ENCODE data around the gene NACC1. TPM values are rescaled to one million over a fixed set of nuclear protein-coding genes. Genes with fewer than 3 reads are reported as not detected.

Gene NACC1
- total and polyA plus RNA-seq, 2 of the 13 experiments (the other 11 are each of a cell fraction or from before 2014, with no cell fraction given), result 31.8 to 42.3 TPM

GRCh38 chr19:13117772-13118423, at the start of gene NACC1 (continued):
- TF ChIP-seq ZIK1 (CRISPR knock-in tag; IDR thresholded peaks at IDR 0.05; ENCODE audit: borderline replicate concordance, low read depth) (no peak), HNF4G (IDR thresholded peaks at IDR 0.05; ENCODE audit: borderline replicate concordance, low read depth, low read length) (peak; percentile 5; the same call in 1 of the 2 replicates), HNF4G (CRISPR knock-in tag; IDR thresholded peaks at IDR 0.05; ENCODE audit: borderline replicate concordance, low read depth) (no peak), LRRFIP1 (CRISPR knock-in tag; conservative IDR thresholded peaks at IDR 0.05) (no peak), NCOA2 (CRISPR knock-in tag; IDR thresholded peaks at IDR 0.05) (no peak), THAP11 (CRISPR knock-in tag; IDR thresholded peaks at IDR 0.05) (peak; percentile 70), ZNF766 (CRISPR knock-in tag; IDR thresholded peaks at IDR 0.05; ENCODE audit: borderline replicate concordance) (no peak), ZNF780A (CRISPR knock-in tag; IDR thresholded peaks at IDR 0.05) (no peak), TFDP1 (CRISPR knock-in tag; IDR thresholded peaks at IDR 0.05; ENCODE audit: borderline replicate concordance) (no peak; the same call in 1 of the 2 replicates), XRCC5 (optimal IDR thresholded peaks at IDR 0.05; ENCODE audit: low read length) (peak; percentile 99), ZSCAN30 (CRISPR knock-in tag; IDR thresholded peaks at IDR 0.05) (no peak), MAZ (IDR thresholded peaks at IDR 0.05; ENCODE audit: borderline replicate concordance, low read depth, low read length) (peak; percentile 88), MAZ (CRISPR knock-in tag; IDR thresholded peaks at IDR 0.05; ENCODE audit: low read depth) (peak; percentile 89), DPF2 (CRISPR knock-in tag; IDR thresholded peaks at IDR 0.05; ENCODE audit: borderline replicate concordance, low read depth) (no peak), GABPB1 (CRISPR knock-in tag; IDR thresholded peaks at IDR 0.05) (peak; percentile 70), IRF9 (CRISPR knock-in tag; IDR thresholded peaks at IDR 0.05; ENCODE audit: borderline replicate concordance) (no peak), ZNF713 (CRISPR knock-in tag; IDR thresholded peaks at IDR 0.05) (no peak), AGO1 (IDR thresholded peaks at IDR 0.05; ENCODE audit: low read depth, low read length, poor library complexity, severe bottlenecking) (no peak), ZSCAN29 (CRISPR knock-in tag; conservative IDR thresholded peaks at IDR 0.05) (no peak)
- TF ChIP-seq, protein P1, sequence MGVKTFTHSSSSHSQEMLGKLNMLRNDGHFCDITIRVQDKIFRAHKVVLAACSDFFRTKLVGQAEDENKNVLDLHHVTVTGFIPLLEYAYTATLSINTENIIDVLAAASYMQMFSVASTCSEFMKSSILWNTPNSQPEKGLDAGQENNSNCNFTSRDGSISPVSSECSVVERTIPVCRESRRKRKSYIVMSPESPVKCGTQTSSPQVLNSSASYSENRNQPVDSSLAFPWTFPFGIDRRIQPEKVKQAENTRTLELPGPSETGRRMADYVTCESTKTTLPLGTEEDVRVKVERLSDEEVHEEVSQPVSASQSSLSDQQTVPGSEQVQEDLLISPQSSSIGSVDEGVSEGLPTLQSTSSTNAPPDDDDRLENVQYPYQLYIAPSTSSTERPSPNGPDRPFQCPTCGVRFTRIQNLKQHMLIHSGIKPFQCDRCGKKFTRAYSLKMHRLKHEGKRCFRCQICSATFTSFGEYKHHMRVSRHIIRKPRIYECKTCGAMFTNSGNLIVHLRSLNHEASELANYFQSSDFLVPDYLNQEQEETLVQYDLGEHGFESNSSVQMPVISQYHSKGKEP (CRISPR knock-in tag; IDR thresholded peaks at IDR 0.05), result no peak
- TF ChIP-seq, protein P2, sequence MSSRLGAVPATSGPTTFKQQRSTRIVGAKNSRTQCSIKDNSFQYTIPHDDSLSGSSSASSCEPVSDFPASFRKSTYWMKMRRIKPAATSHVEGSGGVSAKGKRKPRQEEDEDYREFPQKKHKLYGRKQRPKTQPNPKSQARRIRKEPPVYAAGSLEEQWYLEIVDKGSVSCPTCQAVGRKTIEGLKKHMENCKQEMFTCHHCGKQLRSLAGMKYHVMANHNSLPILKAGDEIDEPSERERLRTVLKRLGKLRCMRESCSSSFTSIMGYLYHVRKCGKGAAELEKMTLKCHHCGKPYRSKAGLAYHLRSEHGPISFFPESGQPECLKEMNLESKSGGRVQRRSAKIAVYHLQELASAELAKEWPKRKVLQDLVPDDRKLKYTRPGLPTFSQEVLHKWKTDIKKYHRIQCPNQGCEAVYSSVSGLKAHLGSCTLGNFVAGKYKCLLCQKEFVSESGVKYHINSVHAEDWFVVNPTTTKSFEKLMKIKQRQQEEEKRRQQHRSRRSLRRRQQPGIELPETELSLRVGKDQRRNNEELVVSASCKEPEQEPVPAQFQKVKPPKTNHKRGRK (CRISPR knock-in tag; IDR thresholded peaks at IDR 0.05), result no peak

Measured in HepG2 (cell line).